GM23338 (cell line): ENCODE results near the gene RANBP1.

ENCODE experiments used
- CREB1 ChIP-seq: fragments of 250-450 bp; sonication (Bioruptor Pico); IDR thresholded peaks from 2 replicates; pipeline ENCODE4 v1.5.0; 2020; ENCODE audit warnings: low read depth, mild to moderate bottlenecking, moderate library complexity
- CTCF ChIP-seq, 2 experiments: fragments of 200-600 bp in 1 of 2; sonication (generic) in 1 of 2; conservative IDR thresholded peaks; 2 replicates each; pipeline versions ENCODE4 v1.5.1 to v1.6.1; 2016 to 2017; ENCODE audit warnings: antibody characterized with exemption in 2 of 2, low read depth in 2 of 2, mild to moderate bottlenecking in 2 of 2, moderate library complexity in 1 of 2
- EZH2 ChIP-seq: fragments of 200-600 bp; sonication (generic); IDR thresholded peaks from one replicate; pipeline ENCODE4 v1.8.0; 2017; ENCODE audit warnings: antibody characterized with exemption, mild to moderate bottlenecking, low read depth; ENCODE audit not compliant: unreplicated experiment
- EZH2phosphoT487 ChIP-seq: fragments of 200-600 bp; sonication (generic); IDR thresholded peaks from one replicate; pipeline ENCODE4 v1.8.1; 2018; ENCODE audit warnings: antibody characterized with exemption; ENCODE audit not compliant: unreplicated experiment
- JUNB ChIP-seq: IDR thresholded peaks from one replicate; pipeline ENCODE4 v1.6.1; 2016; ENCODE audit warnings: antibody characterized with exemption; ENCODE audit not compliant: unreplicated experiment
- POLR2AphosphoS5 ChIP-seq: IDR thresholded peaks from 2 replicates; pipeline ENCODE4 v1.6.1; 2016; ENCODE audit warnings: antibody characterized with exemption, low read depth
- REST ChIP-seq: IDR thresholded peaks from one replicate; pipeline ENCODE4 v1.6.1; 2018; ENCODE audit warnings: antibody characterized with exemption; ENCODE audit not compliant: unreplicated experiment
- ZNF114 ChIP-seq: fragments of 250-450 bp; sonication (Bioruptor Pico); IDR thresholded peaks from 2 replicates; pipeline ENCODE4 v1.5.0; 2020; ENCODE audit warnings: mild to moderate bottlenecking, moderate library complexity
- ZNF331 ChIP-seq: fragments of 250-450 bp; sonication (Bioruptor Pico); IDR thresholded peaks from 2 replicates; pipeline ENCODE4 v1.5.0; 2020; ENCODE audit warnings: low read depth, mild to moderate bottlenecking, moderate library complexity
- ZNF462 ChIP-seq: fragments of 250-450 bp; sonication (Bioruptor Pico); IDR thresholded peaks from 2 replicates; pipeline ENCODE4 v1.5.0; 2020; ENCODE audit warnings: mild to moderate bottlenecking, moderate library complexity

- TF ChIP-seq CTCF (conservative IDR thresholded peaks at IDR 0.05; ENCODE audit: low read depth in 2 of 2) (no peak), ZNF462 (CRISPR knock-in tag) (no peak), EZH2phosphoT487 (no peak), EZH2 (no peak), ZNF114 (CRISPR knock-in tag) (no peak), REST (peak; percentile 40), CREB1 (CRISPR knock-in tag) (no peak), JUNB (no peak), POLR2AphosphoS5 (no peak), ZNF331 (CRISPR knock-in tag) (no peak)
These were observed 51.9 kb downstream of the RANBP1 start for GRCh38 chr22:20167643-20168322.
